Measurements from ENCODE around the gene DHRS12. TPM values are rescaled to one million over a fixed set of nuclear protein-coding genes. Genes with fewer than 3 reads are reported as not detected.

Gene DHRS12
- total RNA-seq, 2 experiments from 2014 or later = 10.0 to 14.8 TPM

DNA sequence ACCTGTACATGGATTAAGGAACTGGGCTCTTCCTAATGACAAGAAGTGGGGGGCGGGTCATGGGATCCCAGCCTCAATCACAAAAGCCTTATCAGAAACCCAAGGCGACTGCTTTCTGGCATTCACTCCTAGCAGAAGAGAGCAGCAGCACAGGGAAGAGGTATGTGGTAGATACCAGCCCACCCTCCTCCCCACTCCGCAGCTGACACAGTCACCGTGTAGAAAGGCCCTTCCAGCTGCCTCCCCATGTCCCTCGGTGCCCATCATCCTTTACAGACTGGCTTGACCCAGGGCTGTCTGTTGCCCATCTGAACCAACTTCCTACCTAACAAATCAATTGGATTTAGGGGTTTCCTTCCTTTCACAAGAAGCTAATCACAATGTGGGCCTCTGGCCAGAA is 3.1 kb upstream of the DHRS12 start:
- H3K27ac Mint-ChIP-seq = peak overlapping the region; percentile 99
- TF ChIP-seq, protein P1, sequence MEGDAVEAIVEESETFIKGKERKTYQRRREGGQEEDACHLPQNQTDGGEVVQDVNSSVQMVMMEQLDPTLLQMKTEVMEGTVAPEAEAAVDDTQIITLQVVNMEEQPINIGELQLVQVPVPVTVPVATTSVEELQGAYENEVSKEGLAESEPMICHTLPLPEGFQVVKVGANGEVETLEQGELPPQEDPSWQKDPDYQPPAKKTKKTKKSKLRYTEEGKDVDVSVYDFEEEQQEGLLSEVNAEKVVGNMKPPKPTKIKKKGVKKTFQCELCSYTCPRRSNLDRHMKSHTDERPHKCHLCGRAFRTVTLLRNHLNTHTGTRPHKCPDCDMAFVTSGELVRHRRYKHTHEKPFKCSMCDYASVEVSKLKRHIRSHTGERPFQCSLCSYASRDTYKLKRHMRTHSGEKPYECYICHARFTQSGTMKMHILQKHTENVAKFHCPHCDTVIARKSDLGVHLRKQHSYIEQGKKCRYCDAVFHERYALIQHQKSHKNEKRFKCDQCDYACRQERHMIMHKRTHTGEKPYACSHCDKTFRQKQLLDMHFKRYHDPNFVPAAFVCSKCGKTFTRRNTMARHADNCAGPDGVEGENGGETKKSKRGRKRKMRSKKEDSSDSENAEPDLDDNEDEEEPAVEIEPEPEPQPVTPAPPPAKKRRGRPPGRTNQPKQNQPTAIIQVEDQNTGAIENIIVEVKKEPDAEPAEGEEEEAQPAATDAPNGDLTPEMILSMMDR (IDR thresholded peaks at IDR 0.05) = no peak
- peaks cover 60% of the 10 kb centered on the region for H3K4me1 Mint-ChIP-seq (ENCODE audit: low read depth)
- no peak overlapping the region for H3K4me3 Mint-ChIP-seq
- no peak for DNase-seq
- no peaks in the 10 kb centered on the region for H3K27me3 ChIP-seq (ENCODE audit: control insufficient read depth in 1 of 2, insufficient read depth in 2 of 2, low read length in 2 of 2)
- ChIA-PET POLR2A (interaction anchor here (0.7 to 4.2 kb wide), 6 partner anchors 8 to 354 kb away, joined by 4 to 42 read pairs (median 16); partner anchors contain the start of gene INTS6), CTCF (interaction anchor here (1.6 kb wide), 1 partner anchor 10 kb away, joined by 5 read pairs; no protein-coding TSS in a partner anchor)
- intact Hi-C loops (cut with DNase I, micrococcal nuclease) = loop anchor here in 1 of 2 experiments (5.0 kb wide), 1 partner anchor 35 kb away; no protein-coding TSS in a partner anchor
- no peak overlapping the region for H3K27ac ChIP-seq (ENCODE audit: low read depth in 1 of 2, low read length in 2 of 2)
- peaks cover 21% of the 10 kb centered on the region for H3K36me3 ChIP-seq (ENCODE audit: insufficient read depth, low read length)
- no peak overlapping the region for H3K4me3 ChIP-seq (ENCODE audit: low read length)
- peaks cover 0 to 3% of the 10 kb centered on the region in 2 experiments for H3K9me3 ChIP-seq (ENCODE audit: control insufficient read depth in 1 of 2, insufficient read depth in 1 of 2, low read length in 2 of 2)
- H3K36me3 Mint-ChIP-seq (ENCODE audit: low read depth) = peaks cover 53% of the 10 kb centered on the region
- no peaks in the 10 kb centered on the region for H3K27me3 Mint-ChIP-seq
- peaks cover 54% of the 10 kb centered on the region for H3K4me1 ChIP-seq (ENCODE audit: insufficient read depth, low read length)
- H3K9me3 Mint-ChIP-seq = no peaks in the 10 kb centered on the region
- no peak for ATAC-seq (ENCODE audit: poor library complexity)

DNA sequence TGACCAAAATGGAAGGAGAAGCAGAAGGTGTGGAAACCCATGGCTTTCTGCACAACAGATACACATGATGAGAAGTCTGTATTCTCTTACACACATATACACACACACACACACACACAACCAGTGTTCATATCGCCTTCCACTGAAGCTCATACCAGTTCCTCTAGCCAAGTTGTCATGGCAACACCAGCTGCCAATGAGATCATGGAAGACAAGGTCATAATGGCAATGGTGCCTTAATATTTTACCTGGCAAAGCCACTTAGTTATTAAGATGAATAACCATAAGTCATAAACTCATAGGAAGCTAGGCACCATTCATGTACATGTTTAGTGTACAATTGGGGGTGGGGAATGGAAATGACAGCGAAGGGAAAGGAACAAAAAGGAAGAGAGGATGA is 2.6 kb upstream of the DHRS12 start:
- H3K9me3 ChIP-seq (ENCODE audit: control insufficient read depth in 1 of 2, insufficient read depth in 1 of 2, low read length in 2 of 2) = peaks cover 0 to 3% of the 10 kb centered on the region in 2 experiments
- no peaks in the 10 kb centered on the region for H3K27me3 ChIP-seq (ENCODE audit: control insufficient read depth in 1 of 2, insufficient read depth in 2 of 2, low read length in 2 of 2)
- peak overlapping the region; percentile 99 for H3K27ac Mint-ChIP-seq
- peak overlapping the region; percentile 54 for H3K4me3 Mint-ChIP-seq
- DNase-seq = peak in 3 of 14 experiments; percentile 40 to 71 (median 66)
- no peaks in the 10 kb centered on the region for H3K27me3 Mint-ChIP-seq
- H3K36me3 Mint-ChIP-seq (ENCODE audit: low read depth) = peaks cover 48% of the 10 kb centered on the region
- peaks cover 60% of the 10 kb centered on the region for H3K4me1 Mint-ChIP-seq (ENCODE audit: low read depth)
- peaks cover 19% of the 10 kb centered on the region for H3K36me3 ChIP-seq (ENCODE audit: insufficient read depth, low read length)
- H3K4me3 ChIP-seq (ENCODE audit: low read length) = no peak overlapping the region
- TF ChIP-seq, protein P1 (IDR thresholded peaks at IDR 0.05) = no peak
- peak overlapping the region; percentile 99 for H3K27ac ChIP-seq (ENCODE audit: low read depth in 1 of 2, low read length in 2 of 2)
- H3K9me3 Mint-ChIP-seq = no peaks in the 10 kb centered on the region
- ChIA-PET CTCF (interaction anchor here (1.6 kb wide), 1 partner anchor 9 kb away, joined by 5 read pairs; no protein-coding TSS in a partner anchor), POLR2A (interaction anchor here (0.7 to 4.2 kb wide), 6 partner anchors 8 to 353 kb away, joined by 4 to 42 read pairs (median 16); partner anchors contain the start of gene INTS6)
- intact Hi-C loops (cut with DNase I, micrococcal nuclease) = loop anchor here in 1 of 2 experiments (5.0 kb wide), 1 partner anchor 36 kb away; no protein-coding TSS in a partner anchor
- no peak for ATAC-seq (ENCODE audit: poor library complexity)
- peaks cover 54% of the 10 kb centered on the region for H3K4me1 ChIP-seq (ENCODE audit: insufficient read depth, low read length)

DNA sequence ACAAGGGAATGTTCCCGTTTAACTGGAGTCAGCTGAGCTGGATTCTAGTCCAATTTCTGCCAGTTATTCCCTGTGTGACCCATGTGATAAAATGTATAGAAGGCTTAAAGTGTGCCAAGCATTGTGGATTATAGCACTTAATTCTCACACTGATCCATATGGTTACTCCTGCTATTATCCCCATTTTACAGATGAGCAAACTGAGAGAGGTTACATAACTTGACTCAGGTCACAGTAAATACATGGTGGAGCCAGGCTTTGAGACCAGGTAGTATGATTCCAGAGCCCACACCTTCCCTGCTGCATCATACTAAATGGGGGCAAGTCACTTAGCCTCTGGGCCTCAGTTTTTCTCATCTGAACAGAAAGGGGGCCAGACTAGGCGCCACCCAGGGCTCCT is 2.0 kb upstream of the DHRS12 start:
- H3K27ac ChIP-seq (ENCODE audit: low read depth in 1 of 2, low read length in 2 of 2) = peak overlapping the region; percentile 99
- H3K36me3 ChIP-seq (ENCODE audit: insufficient read depth, low read length) = peaks cover 12% of the 10 kb centered on the region
- no peaks in the 10 kb centered on the region for H3K27me3 ChIP-seq (ENCODE audit: control insufficient read depth in 1 of 2, insufficient read depth in 2 of 2, low read length in 2 of 2)
- Mint-ChIP-seq H3K36me3 (ENCODE audit: low read depth) (peaks cover 43% of the 10 kb centered on the region), H3K4me1 (ENCODE audit: low read depth) (peaks cover 61% of the 10 kb centered on the region), H3K9me3 (no peaks in the 10 kb centered on the region), H3K27me3 (no peaks in the 10 kb centered on the region), H3K27ac (peak overlapping the region; percentile 99), H3K4me3 (peak overlapping the region; percentile 89)
- intact Hi-C loops (cut with DNase I, micrococcal nuclease) = loop anchor here in 1 of 2 experiments (5.0 kb wide), 1 partner anchor 36 kb away; no protein-coding TSS in a partner anchor
- peaks cover 0 to under 1% of the 10 kb centered on the region in 2 experiments for H3K9me3 ChIP-seq (ENCODE audit: control insufficient read depth in 1 of 2, insufficient read depth in 1 of 2, low read length in 2 of 2)
- TF ChIP-seq, protein P1 (IDR thresholded peaks at IDR 0.05) = no peak
- peaks cover 56% of the 10 kb centered on the region for H3K4me1 ChIP-seq (ENCODE audit: insufficient read depth, low read length)
- DNase-seq = no peak
- POLR2A ChIA-PET = interaction anchor here (0.8 to 4.2 kb wide), 12 partner anchors 9 to 389 kb away, joined by 3 to 42 read pairs (median 4); partner anchors contain the start of gene INTS6
- no peak overlapping the region for H3K4me3 ChIP-seq (ENCODE audit: low read length)
- no peak for ATAC-seq (ENCODE audit: poor library complexity)
- CTCF ChIA-PET = interaction anchor here (1.0 to 1.6 kb wide), 4 partner anchors 8 to 26 kb away, joined by 3 to 5 read pairs (median 4); no protein-coding TSS in a partner anchor
